ENCODE results near the gene NINJ2. TPM values are rescaled to one million over a fixed set of nuclear protein-coding genes. Genes with fewer than 3 reads are reported as not detected.

NINJ2 gene
- polyA plus RNA-seq, 1 donor from 2014 or later = not detected

- H3K4me2 ChIP-seq (ENCODE audit: low read length) = no peak overlapping the region
- no peak overlapping the region for H2AFZ ChIP-seq (ENCODE audit: low read depth, low read length)
- no peaks in the 10 kb centered on the region for H3F3A ChIP-seq (ENCODE audit: insufficient read depth, low read length, poor library complexity, severe bottlenecking)
- no peaks in the 10 kb centered on the region for H3K36me3 ChIP-seq (ENCODE audit: insufficient read depth, low read length)
- no peaks in the 10 kb centered on the region for H3K27me3 ChIP-seq (ENCODE audit: insufficient read depth, low read depth, low read length)
- H3K9me3 ChIP-seq (ENCODE audit: low read length) = no peaks in the 10 kb centered on the region
- TF ChIP-seq RAD21 (conservative IDR thresholded peaks at IDR 0.05) = no peak
- no peak for TF ChIP-seq EZH2 (IDR thresholded peaks at IDR 0.05; ENCODE audit: borderline replicate concordance, insufficient read depth, low read length, poor library complexity, severe bottlenecking)
- TF ChIP-seq SMC3 (conservative IDR thresholded peaks at IDR 0.05; ENCODE audit: poor library complexity) = no peak
- no peak for TF ChIP-seq POLR2AphosphoS5 (IDR thresholded peaks at IDR 0.05)
- TF ChIP-seq, protein P1, sequence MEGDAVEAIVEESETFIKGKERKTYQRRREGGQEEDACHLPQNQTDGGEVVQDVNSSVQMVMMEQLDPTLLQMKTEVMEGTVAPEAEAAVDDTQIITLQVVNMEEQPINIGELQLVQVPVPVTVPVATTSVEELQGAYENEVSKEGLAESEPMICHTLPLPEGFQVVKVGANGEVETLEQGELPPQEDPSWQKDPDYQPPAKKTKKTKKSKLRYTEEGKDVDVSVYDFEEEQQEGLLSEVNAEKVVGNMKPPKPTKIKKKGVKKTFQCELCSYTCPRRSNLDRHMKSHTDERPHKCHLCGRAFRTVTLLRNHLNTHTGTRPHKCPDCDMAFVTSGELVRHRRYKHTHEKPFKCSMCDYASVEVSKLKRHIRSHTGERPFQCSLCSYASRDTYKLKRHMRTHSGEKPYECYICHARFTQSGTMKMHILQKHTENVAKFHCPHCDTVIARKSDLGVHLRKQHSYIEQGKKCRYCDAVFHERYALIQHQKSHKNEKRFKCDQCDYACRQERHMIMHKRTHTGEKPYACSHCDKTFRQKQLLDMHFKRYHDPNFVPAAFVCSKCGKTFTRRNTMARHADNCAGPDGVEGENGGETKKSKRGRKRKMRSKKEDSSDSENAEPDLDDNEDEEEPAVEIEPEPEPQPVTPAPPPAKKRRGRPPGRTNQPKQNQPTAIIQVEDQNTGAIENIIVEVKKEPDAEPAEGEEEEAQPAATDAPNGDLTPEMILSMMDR (IDR thresholded peaks at IDR 0.05; ENCODE audit: poor library complexity, severe bottlenecking) = no peak
- TF ChIP-seq REST (IDR thresholded peaks at IDR 0.05; ENCODE audit: borderline replicate concordance) = no peak
- no peak for TF ChIP-seq EP300 (conservative IDR thresholded peaks at IDR 0.05; ENCODE audit: poor library complexity, severe bottlenecking)
- no peak for TF ChIP-seq MXI1 (conservative IDR thresholded peaks at IDR 0.05; ENCODE audit: poor library complexity, severe bottlenecking)
- H3K4me3 ChIP-seq (ENCODE audit: low read length) = no peak overlapping the region
- H3K27ac ChIP-seq (ENCODE audit: low read length) = no peak overlapping the region
- H4K20me1 ChIP-seq (ENCODE audit: insufficient read depth) = no peaks in the 10 kb centered on the region
- H3K9me2 ChIP-seq (ENCODE audit: insufficient read depth, low read length) = no peaks in the 10 kb centered on the region
- no peaks in the 10 kb centered on the region for H3K79me2 ChIP-seq (replicated peaks; ENCODE audit: insufficient read depth, low read length)
- H3K9ac ChIP-seq (ENCODE audit: low read length) = no peak overlapping the region
These were observed 90.0 kb downstream of the NINJ2 start for GRCh38 chr12:573232-573631.

GRCh38 chr12:572532-572899 lies 90.7 kb downstream of the NINJ2 start:
- H2AFZ ChIP-seq (ENCODE audit: low read depth, low read length) = no peak overlapping the region
- no peak overlapping the region for H3K27ac ChIP-seq (ENCODE audit: low read length)

More at GRCh38 chr12:572532-572899, 90.7 kb downstream of the NINJ2 start:
- H3K79me2 ChIP-seq (replicated peaks; ENCODE audit: insufficient read depth, low read length) = no peaks in the 10 kb centered on the region
- no peaks in the 10 kb centered on the region for H3K9me3 ChIP-seq (ENCODE audit: low read length)
- no peak for TF ChIP-seq MXI1 (conservative IDR thresholded peaks at IDR 0.05; ENCODE audit: poor library complexity, severe bottlenecking)
- TF ChIP-seq EZH2 (IDR thresholded peaks at IDR 0.05; ENCODE audit: borderline replicate concordance, insufficient read depth, low read length, poor library complexity, severe bottlenecking) = no peak
- no peaks in the 10 kb centered on the region for H4K20me1 ChIP-seq (ENCODE audit: insufficient read depth)
- H3K4me3 ChIP-seq (ENCODE audit: low read length) = no peak overlapping the region
- H3F3A ChIP-seq (ENCODE audit: insufficient read depth, low read length, poor library complexity, severe bottlenecking) = no peaks in the 10 kb centered on the region
- H3K9ac ChIP-seq (ENCODE audit: low read length) = no peak overlapping the region
- H3K4me2 ChIP-seq (ENCODE audit: low read length) = no peak overlapping the region
- H3K9me2 ChIP-seq (ENCODE audit: insufficient read depth, low read length) = no peaks in the 10 kb centered on the region
- H3K36me3 ChIP-seq (ENCODE audit: insufficient read depth, low read length) = no peaks in the 10 kb centered on the region
- no peaks in the 10 kb centered on the region for H3K27me3 ChIP-seq (ENCODE audit: insufficient read depth, low read depth, low read length)
